GM21390 (cell line): Measurements from ENCODE around the gene NDUFA12.

Source experiments
- ATAC-seq: cut with Tn5 transposase; IDR thresholded peaks from one replicate; pipeline ENCODE4 v1.9.1; 2021; ENCODE audit not compliant: unreplicated experiment

Gene NDUFA12

GRCh38 chr12:94982456-94982855 lies 21.0 kb downstream of the NDUFA12 start:
- ATAC-seq = no peak

- ATAC-seq = no peak
Measured at GRCh38 chr12:94980577-94980976, 22.9 kb downstream of the NDUFA12 start.

- ATAC-seq = no peak
Measured at GRCh38 chr12:94979941-94980340, 23.6 kb downstream of the NDUFA12 start.

GRCh38 chr12:94977766-94978468 lies 25.6 kb downstream of the NDUFA12 start:
- no peak for ATAC-seq

- no peak for ATAC-seq
Measured at GRCh38 chr12:94973221-94973620, 30.3 kb downstream of the NDUFA12 start.

GRCh38 chr12:94972795-94973194 lies 30.7 kb downstream of the NDUFA12 start:
- no peak for ATAC-seq

- no peak for ATAC-seq
Measured at GRCh38 chr12:94971923-94972322, 31.6 kb downstream of the NDUFA12 start.

- ATAC-seq = no peak
Measured at GRCh38 chr12:94970560-94970959, 32.9 kb downstream of the NDUFA12 start.

- ATAC-seq = no peak
Measured at GRCh38 chr12:94969424-94969823, 34.1 kb downstream of the NDUFA12 start.

- ATAC-seq = no peak
Measured at GRCh38 chr12:94965982-94966630, 37.4 kb downstream of the NDUFA12 start.

- ATAC-seq = no peak
Measured at GRCh38 chr12:94963649-94964048, 39.8 kb downstream of the NDUFA12 start.

GRCh38 chr12:94962670-94963069 lies 40.8 kb downstream of the NDUFA12 start:
- ATAC-seq = no peak

- ATAC-seq = no peak
Measured at GRCh38 chr12:94961911-94962310, 41.6 kb downstream of the NDUFA12 start.

GRCh38 chr12:94961256-94961824 lies 42.2 kb downstream of the NDUFA12 start:
- no peak for ATAC-seq

GRCh38 chr12:94957006-94957405 lies 46.5 kb downstream of the NDUFA12 start:
- ATAC-seq = no peak

GRCh38 chr12:94954948-94955592 lies 48.4 kb downstream of the NDUFA12 start:
- ATAC-seq = no peak

GRCh38 chr12:94954029-94954685 lies 49.3 kb downstream of the NDUFA12 start:
- no peak for ATAC-seq

GRCh38 chr12:94952325-94952724 lies 51.2 kb downstream of the NDUFA12 start:
- no peak for ATAC-seq

GRCh38 chr12:94951071-94951934 lies 52.2 kb downstream of the NDUFA12 start:
- ATAC-seq = no peak

GRCh38 chr12:94948232-94948810 lies 55.2 kb downstream of the NDUFA12 start:
- no peak for ATAC-seq
